SJCRH30 (cell line): ENCODE results near the gene ZNF462. TPM values are rescaled to one million over a fixed set of nuclear protein-coding genes. Genes with fewer than 3 reads are reported as not detected.
A peak's percentile ranks its signal among the peaks of the same experiment; 100 is the strongest.
"Not testable (repeated sequence)": the region's sequence is repeated elsewhere in the genome, so short reads cannot be mapped to it uniquely, and the experiment has no call there.

Experiments used
- DNase-seq, 2 experiments: peaks; one replicate each; pipeline ENCODE4 v3.0.0-alpha.2; 2015 to 2020
- H3K27ac ChIP-seq: fragments of 250-450 bp; sonication (Bioruptor Pico); 2 replicates; pipeline ENCODE4 v1.5.1; 2020; ENCODE audit warnings: mild to moderate bottlenecking, moderate library complexity
- H3K27me3 ChIP-seq: fragments of 250-450 bp; sonication (Bioruptor Pico); 2 replicates; pipeline ENCODE4 v1.5.1; 2020; ENCODE audit warnings: mild to moderate bottlenecking, moderate library complexity
- H3K36me3 ChIP-seq: fragments of 250-450 bp; sonication (Bioruptor Pico); 2 replicates; pipeline ENCODE4 v1.5.1; 2020; ENCODE audit warnings: mild to moderate bottlenecking, moderate library complexity
- H3K4me1 ChIP-seq: fragments of 250-450 bp; sonication (Bioruptor Pico); 2 replicates; pipeline ENCODE4 v1.5.1; 2020; ENCODE audit warnings: mild to moderate bottlenecking, moderate library complexity
- H3K4me3 ChIP-seq: fragments of 250-450 bp; sonication (Bioruptor Pico); 2 replicates; pipeline ENCODE4 v1.5.1; 2020; ENCODE audit warnings: mild to moderate bottlenecking, moderate library complexity
- H3K9me3 ChIP-seq: fragments of 250-450 bp; sonication (Bioruptor Pico); replicated peaks from 2 replicates; pipeline ENCODE4 v1.5.1; 2020; ENCODE audit warnings: mild to moderate bottlenecking, moderate library complexity
- total RNA-seq: library from RNA; depleted of rRNA; stranded (reverse); fragments of >200 nt; shearing (Covaris generic); gene quantifications from 2 replicates; pipeline ENCODE4 v1.2.3, GENCODE V29; 2014

Gene ZNF462
- total RNA-seq, 1 experiment from 2014 or later, result 26.8 TPM

- Histone ChIP-seq H3K27me3 (no peaks in the 10 kb centered on the region), H3K27ac (no peak overlapping the region), H3K36me3 (peaks cover 34% of the 10 kb centered on the region), H3K9me3 (no peaks in the 10 kb centered on the region; the same call in 1 of the 2 replicates), H3K4me1 (no peaks in the 10 kb centered on the region), H3K4me3 (no peak overlapping the region)
- DNase-seq, result no peak
Observed at GRCh38 chr9:106983346-106983745, 120.4 kb downstream of the ZNF462 start.

- not testable (repeated sequence) for DNase-seq, H3K27ac ChIP-seq, H3K9me3 ChIP-seq, H3K27me3 ChIP-seq, H3K4me3 ChIP-seq, H3K4me1 ChIP-seq
- H3K36me3 ChIP-seq, result peaks cover 53% of the 10 kb centered on the region
Observed at GRCh38 chr9:106989904-106990303, 126.9 kb downstream of the ZNF462 start.

- no peaks in the 10 kb centered on the region for H3K9me3 ChIP-seq
- no peak overlapping the region for H3K27ac ChIP-seq
- H3K4me1 ChIP-seq, result no peaks in the 10 kb centered on the region
- H3K27me3 ChIP-seq, result no peaks in the 10 kb centered on the region
- no peak overlapping the region for H3K4me3 ChIP-seq
- DNase-seq, result no peak
- H3K36me3 ChIP-seq, result peaks cover 41% of the 10 kb centered on the region
Observed at GRCh38 chr9:106992186-106992585, 129.2 kb downstream of the ZNF462 start.

GRCh38 chr9:106993603-106994002 lies 130.6 kb downstream of the ZNF462 start:
- H3K36me3 ChIP-seq, result peaks cover 38% of the 10 kb centered on the region
- no peaks in the 10 kb centered on the region for H3K9me3 ChIP-seq
- DNase-seq, result no peak

GRCh38 chr9:106994463-106994862 lies 131.5 kb downstream of the ZNF462 start:
- no peak overlapping the region for H3K4me3 ChIP-seq
- DNase-seq, result no peak
- H3K4me1 ChIP-seq, result no peaks in the 10 kb centered on the region
- H3K27me3 ChIP-seq, result no peaks in the 10 kb centered on the region
- H3K9me3 ChIP-seq, result no peaks in the 10 kb centered on the region
- H3K36me3 ChIP-seq, result peaks cover 37% of the 10 kb centered on the region
- no peak overlapping the region for H3K27ac ChIP-seq

More at GRCh38 chr9:106993603-106994002, 130.6 kb downstream of the ZNF462 start:
- no peaks in the 10 kb centered on the region for H3K4me1 ChIP-seq
- no peaks in the 10 kb centered on the region for H3K27me3 ChIP-seq
- no peak overlapping the region for H3K4me3 ChIP-seq
- no peak overlapping the region for H3K27ac ChIP-seq

- Histone ChIP-seq H3K9me3 (no peaks in the 10 kb centered on the region), H3K27ac (no peak overlapping the region), H3K4me1 (no peaks in the 10 kb centered on the region), H3K4me3 (no peak overlapping the region), H3K27me3 (no peaks in the 10 kb centered on the region), H3K36me3 (peaks cover 25% of the 10 kb centered on the region)
- DNase-seq, result no peak
Observed at GRCh38 chr9:107000218-107000617, 137.3 kb downstream of the ZNF462 start.

- Histone ChIP-seq H3K9me3 (no peaks in the 10 kb centered on the region), H3K27ac (no peak overlapping the region), H3K4me3 (no peak overlapping the region), H3K27me3 (no peaks in the 10 kb centered on the region), H3K36me3 (peaks cover 16% of the 10 kb centered on the region), H3K4me1 (no peaks in the 10 kb centered on the region)
- no peak for DNase-seq
Observed at GRCh38 chr9:107005201-107005600, 142.2 kb downstream of the ZNF462 start.

GRCh38 chr9:107007402-107007801 lies 144.4 kb downstream of the ZNF462 start:
- H3K27ac ChIP-seq, result no peak overlapping the region
- H3K4me3 ChIP-seq, result no peak overlapping the region
- H3K27me3 ChIP-seq, result no peaks in the 10 kb centered on the region
- DNase-seq, result no peak
- no peaks in the 10 kb centered on the region for H3K9me3 ChIP-seq
- H3K4me1 ChIP-seq, result no peaks in the 10 kb centered on the region
- peaks cover 23% of the 10 kb centered on the region for H3K36me3 ChIP-seq

- DNase-seq, result no peak
- H3K36me3 ChIP-seq, result peaks cover 21% of the 10 kb centered on the region
Observed at GRCh38 chr9:107008011-107008410, 145.0 kb downstream of the ZNF462 start.

GRCh38 chr9:107008447-107008846 lies 145.5 kb downstream of the ZNF462 start:
- H3K27ac ChIP-seq, result no peak overlapping the region
- H3K4me3 ChIP-seq, result no peak overlapping the region
- H3K36me3 ChIP-seq, result peaks cover 21% of the 10 kb centered on the region
- no peak for DNase-seq
- H3K4me1 ChIP-seq, result no peaks in the 10 kb centered on the region
- H3K9me3 ChIP-seq, result no peaks in the 10 kb centered on the region
- H3K27me3 ChIP-seq, result no peaks in the 10 kb centered on the region

More at GRCh38 chr9:107008011-107008410, 145.0 kb downstream of the ZNF462 start:
- H3K4me3 ChIP-seq, result no peak overlapping the region
- H3K4me1 ChIP-seq, result no peaks in the 10 kb centered on the region
- no peaks in the 10 kb centered on the region for H3K27me3 ChIP-seq
- H3K9me3 ChIP-seq, result no peaks in the 10 kb centered on the region
- H3K27ac ChIP-seq, result no peak overlapping the region

- no peak overlapping the region for H3K27ac ChIP-seq
Observed at GRCh38 chr9:107016383-107016782, 153.4 kb downstream of the ZNF462 start.

GRCh38 chr9:107018861-107019545 lies 156.0 kb downstream of the ZNF462 start:
- Histone ChIP-seq H3K4me1 (peaks cover 15% of the 10 kb centered on the region), H3K27ac (no peak overlapping the region), H3K9me3 (peaks cover 5% of the 10 kb centered on the region), H3K36me3 (no peaks in the 10 kb centered on the region), H3K27me3 (no peaks in the 10 kb centered on the region), H3K4me3 (no peak overlapping the region)
- no peak for DNase-seq

More at GRCh38 chr9:107016383-107016782, 153.4 kb downstream of the ZNF462 start:
- Histone ChIP-seq H3K27me3 (no peaks in the 10 kb centered on the region), H3K9me3 (peaks cover 5% of the 10 kb centered on the region), H3K4me1 (peaks cover 14% of the 10 kb centered on the region), H3K36me3 (no peaks in the 10 kb centered on the region; the same call in 1 of the 2 replicates), H3K4me3 (no peak overlapping the region)
- no peak for DNase-seq

GRCh38 chr9:107020040-107020530 lies 157.1 kb downstream of the ZNF462 start:
- no peak overlapping the region for H3K4me3 ChIP-seq
- no peaks in the 10 kb centered on the region for H3K27me3 ChIP-seq
- DNase-seq, result peak; percentile 72
- no peak overlapping the region for H3K27ac ChIP-seq
- H3K4me1 ChIP-seq, result peaks cover 20% of the 10 kb centered on the region
- H3K36me3 ChIP-seq, result no peaks in the 10 kb centered on the region
- H3K9me3 ChIP-seq, result peaks cover 5% of the 10 kb centered on the region

GRCh38 chr9:107024193-107024592 lies 161.2 kb downstream of the ZNF462 start:
- no peak overlapping the region for H3K4me3 ChIP-seq
- no peaks in the 10 kb centered on the region for H3K36me3 ChIP-seq
- H3K27ac ChIP-seq, result no peak overlapping the region
- peaks cover 18% of the 10 kb centered on the region for H3K4me1 ChIP-seq
- H3K27me3 ChIP-seq, result no peaks in the 10 kb centered on the region
- H3K9me3 ChIP-seq, result no peaks in the 10 kb centered on the region
- DNase-seq, result no peak

GRCh38 chr9:107025260-107026035 lies 162.5 kb downstream of the ZNF462 start:
- no peak overlapping the region for H3K4me3 ChIP-seq
- H3K4me1 ChIP-seq, result peaks cover 8% of the 10 kb centered on the region
- H3K27me3 ChIP-seq, result no peaks in the 10 kb centered on the region
- H3K9me3 ChIP-seq, result no peaks in the 10 kb centered on the region
- H3K36me3 ChIP-seq, result no peaks in the 10 kb centered on the region
- H3K27ac ChIP-seq, result no peak overlapping the region
- DNase-seq, result no peak
